Left colon (tissue), 2 donors: ENCODE measurements around the gene NACA. TPM values are rescaled to one million over a fixed set of nuclear protein-coding genes. Genes with fewer than 3 reads are reported as not detected.
"Not testable (repeated sequence)": the region's sequence is repeated elsewhere in the genome, so short reads cannot be mapped to it uniquely, and the experiment has no call there.

Experiments used
- ATAC-seq: fragments of 200-7000 bp; cut with Tn5 transposase; one replicate; pipeline ENCODE4 v1.9.1; 2020; ENCODE audit warnings: mild to moderate bottlenecking, moderate library complexity
- DNase-seq, 2 donors: peaks; one replicate each; pipeline ENCODE4 v3.0.0-alpha.2; 2020
- intact Hi-C, 2 donors: fragments of 100-400 bp; cut with DNase I in 1 of 2; cut with micrococcal nuclease in 1 of 2; formaldehyde crosslinking; loops; one replicate each; pipeline versions ENCODE4 v1.11.2 to v1.14.0; 2022; cut with DNase I, micrococcal nuclease
- total RNA-seq, 2 donors: library from RNA; stranded (reverse); fragmentation: NEBNext Ultra II Directional; extraction: Animal tissue kit (Norgen Biotek cat#: 25700); gene quantifications; one replicate each; pipeline ENCODE4 v1.2.1, GENCODE V29; 2021
- donor health status: DM: no; HTN: no; CAD: no.
- donor health status: DM: yes; HTN: yes; CAD: no.

NACA gene
- total RNA-seq, 2 donors from 2014 or later, result 617 to 625 TPM

DNA sequence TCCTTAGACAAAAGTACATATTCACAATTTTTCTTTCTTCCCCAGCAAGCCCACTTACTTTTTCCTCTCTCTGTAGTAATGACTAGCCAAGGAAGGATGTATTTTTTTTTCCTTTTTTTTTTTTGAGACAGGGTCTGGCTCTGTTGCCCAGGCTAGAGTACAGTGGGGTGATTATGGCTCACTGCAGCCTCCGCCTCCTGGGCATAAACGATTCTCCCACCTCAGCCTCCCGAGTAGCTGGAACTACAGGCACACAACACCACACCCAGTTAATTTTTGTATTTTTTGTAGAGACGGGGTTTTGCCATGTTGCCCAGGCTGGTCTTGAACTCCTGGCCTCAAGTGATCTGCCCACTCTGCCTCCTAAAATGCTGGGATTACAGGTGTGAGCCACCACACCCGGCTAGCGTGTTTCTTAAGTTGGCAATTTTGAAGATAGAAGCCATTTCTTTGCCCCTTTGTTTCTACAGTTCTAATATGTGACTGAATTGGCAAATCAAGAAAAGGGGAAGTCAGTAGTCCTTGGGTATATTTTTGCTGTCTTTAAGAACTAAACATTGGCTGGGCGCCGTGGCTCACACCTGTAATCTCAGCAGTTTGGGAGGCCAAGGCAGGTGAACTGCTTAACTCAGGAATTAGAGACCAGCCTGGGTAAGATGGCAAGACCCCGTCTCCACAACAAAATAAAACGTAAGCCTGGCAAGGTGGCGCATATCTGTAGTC, 3.2 kb upstream of the NACA start:
- DNase-seq (no peak), ATAC-seq (no peak)
- intact Hi-C loops, result loop anchor here in 1 of 2 donors (10.0 kb wide), 1 partner anchor 83 kb away; the partner anchor contains the start of gene ATP5F1B

DNA sequence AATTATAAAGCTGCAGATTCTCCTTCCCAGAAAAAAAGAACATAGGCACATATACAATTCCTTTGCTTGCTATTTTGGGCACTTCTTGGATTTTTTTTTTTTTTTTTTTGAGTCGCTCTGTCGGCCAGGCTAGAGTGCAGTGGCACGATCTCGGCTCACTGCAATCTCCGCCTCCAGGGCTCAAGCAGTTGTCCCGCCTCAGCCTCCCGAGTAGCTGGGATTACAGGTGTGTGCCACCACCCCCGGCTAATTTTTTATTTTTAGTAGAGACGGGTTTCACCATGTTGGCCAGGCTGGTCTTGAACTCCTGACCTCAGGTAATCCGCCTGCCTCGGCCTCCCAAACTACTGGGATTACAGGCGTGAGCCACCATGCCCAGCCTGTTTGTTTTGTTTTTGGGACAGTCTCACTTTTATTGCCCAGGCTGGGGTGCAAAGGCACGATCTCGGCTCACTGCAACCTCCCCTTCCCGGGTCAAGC, 1.1 kb upstream of the NACA start:
- intact Hi-C loops, result loop anchor here in 1 of 2 donors (10.0 kb wide), 1 partner anchor 81 kb away; the partner anchor contains the start of gene ATP5F1B
- ATAC-seq, DNase-seq: not testable (repeated sequence)

DNA sequence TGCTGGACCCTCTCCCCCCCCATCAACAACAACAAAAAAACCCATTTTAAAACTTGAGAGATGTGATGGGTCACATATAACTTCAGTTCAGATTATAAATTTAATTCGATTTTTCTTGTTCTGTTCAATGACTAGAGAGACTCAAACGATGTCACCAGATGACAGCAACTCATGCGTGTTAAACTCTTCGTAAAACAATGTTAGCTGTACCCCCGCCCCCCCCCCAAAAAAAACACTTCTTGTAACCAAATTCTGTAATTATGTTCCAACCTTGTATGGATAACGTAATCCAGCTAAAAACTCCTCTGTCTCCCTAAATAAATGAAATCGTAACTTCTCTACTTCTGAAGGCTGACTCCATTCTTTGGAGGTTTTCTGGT, 614 bp upstream of the NACA start:
- DNase-seq (no peak), ATAC-seq (no peak)
- intact Hi-C loops, result loop anchor here in 1 of 2 donors (10.0 kb wide), 1 partner anchor 81 kb away; the partner anchor contains the start of gene ATP5F1B

DNA sequence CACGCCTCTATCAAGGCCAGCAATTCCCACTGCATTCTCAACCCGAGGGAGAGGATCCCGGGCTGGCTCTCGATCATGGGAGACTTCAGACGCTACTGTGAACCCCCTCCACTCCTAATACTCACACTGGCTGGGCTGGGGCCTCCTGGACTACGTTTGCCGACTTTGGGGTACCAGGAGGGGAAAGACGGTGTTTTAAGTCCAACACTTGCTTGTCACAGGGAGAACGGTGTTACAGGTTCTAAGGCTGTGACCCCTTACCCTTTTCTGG, 463 bp downstream of the NACA start:
- intact Hi-C loops, result loop anchor here in 1 of 2 donors (10.0 kb wide), 1 partner anchor 80 kb away; the partner anchor contains the start of gene ATP5F1B
- DNase-seq, result peak in 1 of 2 donors; percentile 28

DNA sequence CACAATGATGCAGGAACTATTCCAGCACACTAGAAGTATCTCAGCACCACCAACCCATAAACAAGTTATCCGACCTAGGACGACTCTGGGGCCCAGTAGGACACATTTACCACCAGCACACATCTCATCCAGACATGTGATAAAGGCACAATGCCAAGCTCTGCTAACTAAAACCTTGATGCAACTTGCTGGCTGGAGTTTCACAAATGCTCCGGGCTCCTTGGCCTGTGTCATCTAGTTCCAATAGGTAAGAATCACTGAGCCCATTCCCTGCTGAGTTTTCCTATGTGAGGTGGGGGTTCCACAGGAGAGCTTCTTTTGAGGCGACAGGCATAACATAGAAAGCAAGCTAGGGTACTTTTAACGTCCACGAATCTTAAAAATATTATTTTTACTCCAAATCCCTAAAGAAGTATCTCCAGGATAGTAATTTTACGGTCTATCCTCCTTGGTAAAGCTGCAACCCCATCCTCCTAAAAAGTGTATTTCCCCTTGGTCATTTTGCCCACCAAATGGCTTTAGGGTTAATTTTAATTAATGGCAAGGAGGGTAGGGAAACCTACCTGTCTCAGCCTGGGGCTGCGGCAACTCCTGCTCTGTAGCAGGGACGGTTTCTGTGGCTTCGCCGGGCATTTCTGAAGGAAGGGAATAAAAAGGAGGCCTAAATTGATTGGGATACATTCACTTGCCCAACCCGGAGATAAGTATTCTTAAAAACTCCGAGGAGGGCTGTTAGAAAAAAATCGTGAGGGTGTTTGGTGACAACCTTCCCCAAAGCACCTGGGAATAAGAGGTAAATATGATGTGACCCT, 1.0 kb downstream of the NACA start:
- ATAC-seq, result peak; percentile 17
- peak; percentile 35 to 72 for DNase-seq
- intact Hi-C loops, result loop anchor here in 1 of 2 donors (10.0 kb wide), 1 partner anchor 79 kb away; the partner anchor contains the start of gene ATP5F1B

More for the DNA sequence above, 463 bp downstream of the NACA start:
- ATAC-seq, result peak; percentile 31

DNA sequence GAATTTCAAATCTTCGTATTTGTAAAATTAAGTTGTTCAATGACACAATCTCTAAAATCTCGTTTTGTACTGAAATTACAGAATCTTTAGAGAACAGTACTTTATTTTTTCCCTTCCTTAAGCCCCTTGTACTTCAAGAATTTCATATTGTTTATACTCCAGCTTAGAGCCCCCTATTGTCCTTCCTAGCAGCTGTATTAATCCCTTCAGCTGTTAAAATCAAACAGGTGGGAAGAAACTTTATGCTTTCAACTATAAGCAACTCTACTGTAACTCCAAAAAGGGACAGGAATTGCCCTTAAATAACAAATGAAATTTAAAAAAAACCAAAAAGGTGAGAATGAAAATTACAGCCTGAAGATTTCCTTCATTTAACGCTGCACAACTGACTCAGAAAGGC, 1.7 kb downstream of the NACA start:
- DNase-seq, result no peak
- intact Hi-C loops, result loop anchor here in 1 of 2 donors (10.0 kb wide), 1 partner anchor 79 kb away; the partner anchor contains the start of gene ATP5F1B
- ATAC-seq, result no peak

DNA sequence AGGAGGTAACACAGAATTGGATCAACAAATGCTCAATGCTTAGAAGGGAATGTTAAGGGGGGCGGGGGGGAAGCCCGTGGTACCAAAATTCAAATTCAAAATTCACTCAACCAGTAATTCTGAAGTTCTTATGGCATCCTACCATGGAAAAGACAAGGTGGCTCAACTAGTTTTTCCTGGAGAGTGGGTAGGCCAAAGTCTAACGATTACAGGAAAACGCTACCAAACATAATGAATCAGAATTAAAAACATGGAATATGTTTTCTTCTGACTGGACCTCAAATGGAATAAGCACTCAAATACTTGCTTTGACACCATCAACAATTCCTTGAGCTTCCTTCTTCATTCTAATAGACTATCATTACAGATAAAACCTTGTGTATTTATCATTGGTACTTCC, 2.3 kb downstream of the NACA start:
- intact Hi-C loops, result loop anchor here in 1 of 2 donors (10.0 kb wide), 1 partner anchor 78 kb away; the partner anchor contains the start of gene ATP5F1B
- ATAC-seq (peak; percentile 17), DNase-seq (no peak)

DNA sequence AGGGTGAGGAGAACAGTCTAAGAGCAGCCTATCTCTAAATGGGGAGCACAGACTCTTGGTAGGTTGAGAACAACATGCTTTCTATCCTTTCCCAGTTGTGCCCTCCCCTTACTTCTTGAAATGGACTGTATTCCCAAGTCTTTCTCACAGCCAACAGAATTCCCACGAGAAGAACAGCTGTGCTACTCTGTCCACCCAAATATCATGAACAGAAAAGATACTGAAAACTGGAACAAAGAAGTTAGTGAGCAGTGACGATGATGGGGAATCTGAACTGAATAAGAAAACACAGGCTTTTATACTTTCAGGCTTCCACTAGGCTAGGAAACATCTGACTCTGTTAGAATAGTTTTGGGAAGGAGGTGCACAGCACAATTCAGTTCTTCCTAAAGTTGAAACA, 3.4 kb downstream of the NACA start:
- ATAC-seq (no peak), DNase-seq (no peak)
- intact Hi-C loops, result loop anchor here in 1 of 2 donors (10.0 kb wide), 1 partner anchor 77 kb away; the partner anchor contains the start of gene ATP5F1B

DNA sequence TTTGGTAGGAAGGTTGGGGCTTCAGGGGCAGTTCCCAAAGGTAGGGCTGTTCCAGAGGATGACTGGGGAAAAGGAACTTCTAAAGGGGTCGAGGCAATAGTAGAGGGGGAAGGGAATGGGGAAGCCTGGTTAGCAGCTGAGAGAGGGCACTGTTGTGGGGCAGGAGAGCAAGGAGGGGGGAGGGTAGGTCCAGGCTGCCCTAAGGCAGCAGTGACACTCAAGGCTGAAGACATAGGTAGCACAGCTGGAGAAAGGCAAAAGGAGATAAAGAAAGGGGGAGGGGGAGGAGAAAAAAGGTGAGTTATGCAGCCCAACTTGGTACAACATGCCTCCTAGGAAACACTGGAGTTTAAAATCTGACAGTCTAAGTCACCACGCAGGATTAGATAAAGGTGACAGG, 3.9 kb downstream of the NACA start:
- ATAC-seq (no peak), DNase-seq (no peak)
- intact Hi-C loops, result loop anchor here in 1 of 2 donors (10.0 kb wide), 1 partner anchor 76 kb away; the partner anchor contains the start of gene ATP5F1B

DNA sequence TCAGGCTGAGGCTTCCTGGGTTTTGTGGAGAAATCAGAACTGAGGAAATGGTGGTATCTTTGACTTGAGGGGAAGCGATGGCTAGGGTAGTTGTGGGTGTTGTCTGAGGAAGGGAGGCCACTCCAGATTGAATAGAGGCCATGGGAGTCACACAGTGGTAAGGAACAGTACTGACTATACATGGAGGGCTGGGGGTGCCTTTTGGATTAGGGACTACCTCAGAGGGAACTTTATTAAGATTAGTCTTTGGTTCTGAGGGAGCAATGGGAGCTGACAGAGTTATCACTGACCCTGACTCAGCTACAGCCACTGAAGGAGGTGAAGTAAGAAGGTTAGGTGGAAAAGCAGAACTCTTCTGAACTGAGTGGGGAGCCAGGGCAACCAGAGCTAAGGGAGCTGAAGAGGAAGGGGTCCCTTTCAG, 4.4 kb downstream of the NACA start:
- DNase-seq (no peak), ATAC-seq (no peak)
- intact Hi-C loops, result loop anchor here in 1 of 2 donors (10.0 kb wide), 1 partner anchor 76 kb away; the partner anchor contains the start of gene ATP5F1B

DNA sequence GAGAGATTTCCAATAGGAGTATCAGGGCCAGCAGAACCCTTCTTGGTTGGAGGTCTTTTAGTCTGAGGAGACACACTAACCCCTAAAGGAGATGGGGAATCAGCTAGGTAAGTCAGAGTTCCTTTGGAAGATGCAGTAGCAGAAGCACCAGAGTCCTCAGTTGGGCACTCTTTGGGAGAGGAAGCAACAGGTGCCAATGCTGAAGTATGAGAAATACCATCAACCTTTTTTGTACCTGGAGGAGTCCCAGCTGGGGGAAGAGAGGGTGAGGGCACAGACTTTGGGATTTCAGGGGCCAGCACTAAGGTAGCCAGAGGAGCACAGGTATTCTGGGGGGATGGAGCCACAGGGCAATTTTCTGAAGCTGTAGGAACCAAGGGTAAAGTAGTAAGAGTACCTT, 6.0 kb downstream of the NACA start:
- intact Hi-C loops, result no loop called here
- ATAC-seq, result no peak
- no peak for DNase-seq

- intact Hi-C loops, result no loop called here
- DNase-seq (no peak), ATAC-seq (no peak)
Measured at GRCh38 chr12:56718636-56719035, 6.5 kb downstream of the NACA start.

DNA sequence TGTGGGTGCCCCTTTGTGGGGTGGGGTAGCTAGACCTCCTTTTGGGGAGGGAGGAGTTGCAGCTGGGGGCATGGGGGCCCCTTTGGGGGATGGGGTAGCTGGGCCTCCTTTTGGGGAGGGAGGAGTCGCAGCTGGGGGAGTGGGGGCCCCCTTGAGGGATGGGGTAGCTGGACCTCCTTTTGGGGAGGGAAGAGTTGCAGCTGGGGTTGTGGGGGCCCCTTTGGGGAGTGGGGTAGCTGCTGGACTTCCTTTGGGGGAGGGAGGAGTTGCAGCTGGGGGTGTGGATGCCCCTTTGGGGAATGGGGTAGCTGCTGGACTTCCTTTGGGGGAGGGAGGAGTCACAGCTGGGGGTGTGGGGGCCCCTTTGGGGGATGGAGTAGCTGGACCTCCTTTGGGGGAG, 7.0 kb downstream of the NACA start:
- ATAC-seq (no peak), DNase-seq (no peak)
- intact Hi-C loops, result no loop called here

GRCh38 chr12:56716933-56717880, 7.9 kb downstream of the NACA start:
- no peak for DNase-seq
- intact Hi-C loops, result no loop called here
- ATAC-seq, result no peak

- DNase-seq, result no peak
- intact Hi-C loops, result no loop called here
- peak; percentile 11 for ATAC-seq
Measured at GRCh38 chr12:56716458-56716857, 8.6 kb downstream of the NACA start.

DNA sequence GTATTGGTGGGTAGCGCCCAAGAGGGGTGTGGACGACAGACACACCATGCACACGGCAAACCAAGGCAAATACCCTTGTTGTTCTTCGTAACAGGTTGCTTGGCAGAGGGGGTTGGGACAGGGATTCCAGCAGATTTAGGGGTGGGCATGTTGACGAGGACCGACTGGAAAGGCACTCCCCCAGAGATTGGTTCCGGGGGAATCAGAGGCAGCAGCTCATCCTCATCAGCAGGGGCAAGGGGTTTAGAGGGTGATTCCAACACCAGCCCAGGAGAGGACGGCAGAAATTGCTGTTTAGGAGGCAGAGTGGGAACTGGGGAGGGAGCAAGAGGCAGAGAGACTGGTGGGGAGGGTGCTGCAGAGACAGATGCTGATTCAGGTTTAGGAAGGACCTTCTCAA, 9.3 kb downstream of the NACA start:
- no peak for DNase-seq
- intact Hi-C loops, result no loop called here
- ATAC-seq, result no peak

DNA sequence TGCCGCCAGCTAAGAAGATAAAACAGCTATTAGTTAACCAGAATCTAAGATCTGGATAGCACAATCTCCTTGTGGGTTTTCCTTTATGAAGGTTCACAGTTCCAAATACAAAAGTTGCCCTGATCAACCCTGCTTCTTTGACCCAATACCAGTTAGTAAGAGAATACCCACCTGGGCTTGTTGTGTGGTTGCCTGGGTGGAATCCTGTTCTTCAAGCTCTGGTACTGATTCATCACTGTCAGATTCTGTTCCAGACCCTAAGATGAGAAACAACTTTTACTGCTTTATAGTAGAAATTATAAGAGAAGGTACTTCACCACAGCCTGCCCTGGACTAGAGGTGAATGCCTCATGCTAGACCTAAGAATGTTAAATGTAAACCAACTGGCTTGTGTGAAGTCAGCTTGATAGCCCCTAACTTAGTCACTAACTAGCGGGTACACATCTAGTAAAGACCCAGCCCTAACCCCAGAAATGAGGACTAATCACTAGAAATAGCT, 10.6 kb downstream of the NACA start:
- DNase-seq, result no peak
- no peak for ATAC-seq
- intact Hi-C loops, result no loop called here

DNA sequence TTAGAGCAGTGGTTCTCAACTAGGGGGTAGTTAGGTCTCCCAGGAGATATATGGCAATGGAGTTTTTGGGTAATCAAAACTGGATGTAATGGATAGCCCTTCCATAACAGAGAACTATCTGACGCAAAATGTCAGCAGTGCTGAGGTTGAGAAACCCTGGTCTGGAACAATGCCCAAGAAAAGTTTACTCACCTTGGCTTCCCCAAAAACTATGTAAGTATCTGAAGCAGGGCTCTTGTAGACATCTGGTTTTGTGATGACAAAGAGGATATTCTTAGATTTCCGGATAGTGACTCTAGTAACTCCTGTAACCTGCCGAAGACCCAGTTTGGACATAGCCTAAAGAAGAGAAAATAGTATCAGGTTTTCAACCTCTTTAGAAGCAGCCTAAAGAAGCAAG, 11.8 kb downstream of the NACA start:
- no peak for ATAC-seq
- DNase-seq, result no peak
- intact Hi-C loops, result no loop called here
